GM12878 (cell line): ENCODE data around the gene C12orf43. TPM values are rescaled to one million over a fixed set of nuclear protein-coding genes. Genes with fewer than 3 reads are reported as not detected.
A peak's percentile ranks its signal among the peaks of the same experiment; 100 is the strongest.
"Not testable (repeated sequence)": the region's sequence is repeated elsewhere in the genome, so short reads cannot be mapped to it uniquely, and the experiment has no call there.

Experiments
- ATAC-seq: fragments of 200-7000 bp; cut with Tn5 transposase; 3 replicates; pipeline ENCODE4 v1.9.1; 2020; ENCODE audit warnings: mild to moderate bottlenecking, moderate library complexity
- BruUV-seq: library from RNA; stranded (reverse); fragments of 400-500 nt; replicated peaks from 2 replicates; lab custom pipeline; 2021; lab: Mats Ljungman, UMichigan
- CTCF ChIA-PET: fragments of 300-600 bp; sonication (Branson Sonifier 250); formaldehyde crosslinking; extraction: SDS; loops from one replicate; lab custom pipeline; 2021; ENCODE audit warnings: inconsistent platforms; lab: Yijun Ruan, JAX
- POLR2A ChIA-PET: fragments of 350-600 bp; formaldehyde crosslinking; extraction: SDS; loops from one replicate; lab custom pipeline; 2021; ENCODE audit warnings: inconsistent platforms; lab: Charles Lee
- RAD21 ChIA-PET: fragments of 300-600 bp; sonication (Branson Sonifier 250); formaldehyde crosslinking; loops from one replicate; lab custom pipeline; 2023; ENCODE audit warnings: antibody characterized with exemption; ENCODE audit not compliant: unreplicated experiment; lab: Charles Lee
- SMC1A ChIA-PET: fragments of 300-600 bp; sonication (Branson Sonifier 250); formaldehyde crosslinking; loops from one replicate; lab custom pipeline; 2023; ENCODE audit not compliant: unreplicated experiment, uncharacterized antibody; lab: Charles Lee
- DNase-seq: peaks from one replicate; pipeline ENCODE4 v3.0.0-alpha.2; 2011; ENCODE audit warnings: low read depth, low spot score
- FAIRE-seq: peaks from 3 replicates; lab custom pipeline; 2011; peaks lifted over from hg19 to GRCh38; lab: Jason Lieb, UNC
- H2AFZ ChIP-seq: 2 replicates; pipeline ENCODE4 v1.6.0; 2011; ENCODE audit warnings: low read depth, low read length, control low read depth; ENCODE audit not compliant: control insufficient read depth
- H3K27ac ChIP-seq: 2 replicates; pipeline ENCODE4 v1.5.1; 2011; ENCODE audit warnings: control low read depth; ENCODE audit not compliant: control insufficient read depth, insufficient read depth
- H3K27me3 ChIP-seq, 2 experiments: replicated peaks in 1 of 2; 2 replicates each; pipeline versions ENCODE4 v1.6.0 to v1.6.1; 2011; ENCODE audit warnings: low read length in 1 of 2; ENCODE audit not compliant: control insufficient read depth in 2 of 2, insufficient read depth in 2 of 2
- H3K36me3 ChIP-seq, 2 experiments: 2 replicates each; pipeline ENCODE4 v1.5.1; 2011; ENCODE audit warnings: low read length in 1 of 2; ENCODE audit not compliant: control insufficient read depth in 2 of 2, insufficient read depth in 2 of 2
- H3K4me1 ChIP-seq: 2 replicates; pipeline ENCODE4 v1.6.1; 2011; ENCODE audit warnings: mild to moderate bottlenecking, low read length, moderate library complexity, mixed read lengths; ENCODE audit not compliant: control insufficient read depth, insufficient read depth
- H3K4me2 ChIP-seq: 2 replicates; pipeline ENCODE4 v1.6.0; 2011; ENCODE audit warnings: control low read depth; ENCODE audit not compliant: control insufficient read depth, insufficient read depth
- H3K4me3 ChIP-seq: fragments of 200-600 bp; sonication (generic); 2 replicates; pipeline ENCODE4 v1.5.1; 2016
- H3K79me2 ChIP-seq: 2 replicates; pipeline ENCODE4 v1.6.0; 2011; ENCODE audit warnings: low read length; ENCODE audit not compliant: control insufficient read depth, insufficient read depth
- H3K9ac ChIP-seq: 2 replicates; pipeline ENCODE4 v1.8.0; 2011; ENCODE audit warnings: low read length, control low read depth, mixed read lengths; ENCODE audit not compliant: control insufficient read depth, insufficient read depth
- H3K9me3 ChIP-seq: replicated peaks from 3 replicates; pipeline ENCODE4 v1.5.1; 2011; ENCODE audit warnings: mild to moderate bottlenecking, low read length; ENCODE audit not compliant: control insufficient read depth, insufficient read depth
- H4K20me1 ChIP-seq: 2 replicates; pipeline ENCODE4 v1.6.0; 2011; ENCODE audit not compliant: control insufficient read depth, insufficient read depth
- HCFC1 ChIP-seq: fragments of 150-350 bp; IDR thresholded peaks from 2 replicates; pipeline ENCODE4 v1.6.1; 2014; ENCODE audit warnings: low read length
- HDAC6 ChIP-seq: fragments of 200-600 bp; sonication (generic); IDR thresholded peaks from one replicate; pipeline ENCODE4 v1.8.0; 2017; ENCODE audit warnings: antibody characterized with exemption; ENCODE audit not compliant: unreplicated experiment
- IRF4 ChIP-seq: IDR thresholded peaks from 2 replicates; pipeline ENCODE4 v1.6.1; 2011; ENCODE audit warnings: low read depth, low read length
- MEF2A ChIP-seq: IDR thresholded peaks from 2 replicates; pipeline ENCODE4 v1.6.1; 2011; ENCODE audit warnings: low read depth, mild to moderate bottlenecking, low read length, moderate library complexity; ENCODE audit not compliant: insufficient read depth
- POU2F2 ChIP-seq: IDR thresholded peaks from 3 replicates; pipeline ENCODE4 v1.6.1; 2011; ENCODE audit warnings: low read depth, mild to moderate bottlenecking, low read length, borderline replicate concordance
- RB1 ChIP-seq: fragments of 450-650 bp; formaldehyde crosslinking; IDR thresholded peaks from 2 replicates; pipeline ENCODE4 v1.6.1; 2017; ENCODE audit warnings: mild to moderate bottlenecking, borderline replicate concordance
- SIX5 ChIP-seq: IDR thresholded peaks from 2 replicates; pipeline ENCODE4 v1.6.1; 2011; ENCODE audit warnings: mild to moderate bottlenecking, low read depth, low read length, moderate library complexity; ENCODE audit not compliant: severe bottlenecking
- TARDBP ChIP-seq: IDR thresholded peaks from 2 replicates; pipeline ENCODE4 v1.6.1; 2016; ENCODE audit warnings: borderline replicate concordance
- ZNF274 ChIP-seq: IDR thresholded peaks from one replicate; pipeline ENCODE4 v1.8.0; 2011; ENCODE audit not compliant: insufficient read length, insufficient read depth
- ZNF622 ChIP-seq: fragments of 450-650 bp; IDR thresholded peaks from 2 replicates; pipeline ENCODE4 v1.6.1; 2017; ENCODE audit warnings: mild to moderate bottlenecking, inconsistent platforms
- WGBS: methylation state at CpG from one replicate; pipeline ENCODE4 v1.1.6; 2016; ENCODE audit warnings: low lambda C conversion rate; ENCODE audit not compliant: insufficient replicate concordance, insufficient coverage; ENCODE audit errors: missing lambda C conversion rate; 5-methylcytosine and 5-hydroxymethylcytosine counted together
- in situ Hi-C: fragments of 300-500 bp; cut with MboI; formaldehyde crosslinking; loops from 9 replicates; pipeline ENCODE4 v1.14.3; 2018; ENCODE audit warnings: mixed read lengths
- intact Hi-C: fragments of 100-400 bp; cut with micrococcal nuclease; formaldehyde crosslinking; loops from one replicate; pipeline ENCODE4 v1.14.2; 2022; ENCODE audit not compliant: unreplicated experiment
- polyA plus RNA-seq, 11 experiments: library from polyadenylated mRNA; depleted of rRNA in 4 of 11; unstranded in 6 of 11; stranded (reverse) in 5 of 11; fragments of >200 nt; fragmentation: Nextera tagmentation in 4 of 11; fragmentation: Illumina TruSeq in 1 of 11; extraction: Ambion mirVana in 4 of 11; extraction: Trizol in 1 of 11; gene quantifications; 1 replicate in 1 of 11; 2 replicates in 10 of 11; pipeline versions ENCODE4 v1.2.1 to v1.2.3, GENCODE V29; 2011 to 2016; ENCODE audit warnings: inconsistent platforms in 2 of 11, missing spikeins in 2 of 11, low read depth in 1 of 11
- total RNA-seq, 4 experiments: library from RNA; depleted of rRNA in 3 of 4; stranded (reverse); fragments of >200 nt in 3 of 4; fragmentation: Illumina TruSeq in 1 of 4; extraction: Trizol in 1 of 4; gene quantifications; 2 replicates each; pipeline versions ENCODE4 v1.2.1 to v1.2.3, GENCODE V29; 2013 to 2021
- TF ChIP-seq, protein P1 (sequence below): IDR thresholded peaks from 2 replicates; pipeline ENCODE4 v1.6.1; 2011; ENCODE audit warnings: low read depth, mild to moderate bottlenecking, low read length, moderate library complexity, borderline replicate concordance; ENCODE audit errors: extremely low read depth

The C12orf43 gene
- total and polyA plus RNA-seq, 10 of the 15 experiments (the other 5 are each of a cell fraction or from before 2014, with no cell fraction given), result 7.5 to 30.8 (median 21.3) TPM

DNA sequence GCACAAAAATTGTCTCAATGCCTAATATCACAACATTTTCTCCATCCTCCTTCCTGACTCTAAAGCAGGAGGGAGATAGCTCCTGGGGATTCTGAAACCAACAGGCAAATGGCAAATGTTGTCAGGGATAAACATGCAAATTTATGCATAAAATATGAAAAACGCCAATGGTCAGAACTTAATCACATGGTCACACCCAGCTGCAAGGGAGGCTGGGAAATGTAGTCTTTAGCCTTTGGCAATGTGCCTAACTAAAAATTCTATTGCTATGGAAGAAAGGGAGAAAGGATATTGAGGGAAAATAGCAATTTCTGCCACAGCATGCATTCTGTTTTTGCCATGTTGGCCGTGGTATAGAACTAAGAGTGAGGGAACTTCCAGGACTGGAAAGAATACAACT, 34.4 kb upstream of the C12orf43 start:
- CTCF ChIA-PET, result interaction anchor here (0.9 to 5.6 kb wide), 2 partner anchors 10 to 45 kb away, joined by 3 to 34 read pairs; no protein-coding TSS in a partner anchor
- 35% methylated on average over 2 of the region's 2 CpGs for WGBS
- Histone ChIP-seq H2AFZ (no peak overlapping the region), H3K9me3 (no peaks in the 10 kb centered on the region), H4K20me1 (no peaks in the 10 kb centered on the region), H3K4me3 (no peak overlapping the region), H3K27ac (no peak overlapping the region), H3K9ac (no peak overlapping the region), H3K79me2 (no peaks in the 10 kb centered on the region), H3K4me1 (no peaks in the 10 kb centered on the region), H3K4me2 (no peak overlapping the region), H3K36me3 (no peaks in the 10 kb centered on the region), H3K27me3 (no peaks in the 10 kb centered on the region)
- FAIRE-seq, result peak; percentile 7
- intact Hi-C loops, result no loop called here
- no peak for DNase-seq
- RAD21 ChIA-PET, result interaction anchor here (1.1 kb wide), 1 partner anchor 9 kb away, joined by 3 read pairs; no protein-coding TSS in a partner anchor
- in situ Hi-C loops, result no loop called here
- ATAC-seq, result no peak
- SMC1A ChIA-PET, result interaction anchor here (0.9 kb wide), 1 partner anchor 79 kb away, joined by 3 read pairs; no protein-coding TSS in a partner anchor
- TF ChIP-seq, protein P1, sequence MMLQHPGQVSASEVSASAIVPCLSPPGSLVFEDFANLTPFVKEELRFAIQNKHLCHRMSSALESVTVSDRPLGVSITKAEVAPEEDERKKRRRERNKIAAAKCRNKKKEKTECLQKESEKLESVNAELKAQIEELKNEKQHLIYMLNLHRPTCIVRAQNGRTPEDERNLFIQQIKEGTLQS, result peak; percentile 29; the same call in 1 of the 2 replicates
- TF ChIP-seq POU2F2, result peak; percentile 63; the same call in 1 of the 3 replicates
- peak; percentile 72 for TF ChIP-seq SIX5
- TF ChIP-seq HCFC1, result peak; percentile 67
- TF ChIP-seq MEF2A, result no peak
- POLR2A ChIA-PET, result interaction anchor here (1.6 kb wide), 1 partner anchor 16 kb away, joined by 3 read pairs; no protein-coding TSS in a partner anchor
- no TSS peak for BruUV-seq

DNA sequence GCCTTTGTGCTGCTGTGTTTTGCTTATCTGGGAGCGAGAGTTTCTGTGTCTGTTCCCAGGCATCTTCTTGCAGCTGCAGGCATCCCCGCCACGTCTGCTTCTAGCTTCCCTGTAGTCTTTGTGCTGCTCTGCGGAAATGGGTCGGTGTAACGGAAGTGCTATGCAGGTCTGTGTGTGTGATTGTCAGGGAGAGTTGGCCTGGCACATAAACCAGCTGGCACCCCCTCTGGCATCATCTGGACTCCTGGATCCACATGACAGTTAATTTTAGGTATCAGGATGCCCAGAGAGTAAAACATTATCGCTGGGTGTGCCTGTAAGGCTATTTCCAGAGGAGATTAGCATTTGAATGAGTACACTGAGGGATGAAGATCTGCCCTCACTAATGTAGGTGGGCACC, 32.2 kb upstream of the C12orf43 start:
- 70% methylated on average over 7 of the region's 7 CpGs for WGBS
- Histone ChIP-seq H3K4me3 (no peak overlapping the region), H3K79me2 (no peaks in the 10 kb centered on the region), H3K36me3 (no peaks in the 10 kb centered on the region), H3K9me3 (no peaks in the 10 kb centered on the region), H3K27me3 (no peaks in the 10 kb centered on the region), H2AFZ (no peak overlapping the region), H3K9ac (no peak overlapping the region), H3K4me2 (no peak overlapping the region), H3K27ac (no peak overlapping the region), H4K20me1 (no peaks in the 10 kb centered on the region), H3K4me1 (no peaks in the 10 kb centered on the region)
- no peak for TF ChIP-seq ZNF622
- TF ChIP-seq IRF4, result no peak
- no peak for TF ChIP-seq TARDBP
- no peak for TF ChIP-seq HDAC6
- TF ChIP-seq RB1, result no peak
- TF ChIP-seq ZNF274, result no peak
- BruUV-seq, result no TSS peak
- ChIA-PET CTCF (interaction anchor here (1.1 to 5.6 kb wide), 2 partner anchors 12 to 41 kb away, joined by 4 to 34 read pairs; no protein-coding TSS in a partner anchor), RAD21 (no interaction called here), SMC1A (interaction anchor here (1.4 kb wide), 1 partner anchor 11 kb away, joined by 6 read pairs; no protein-coding TSS in a partner anchor), POLR2A (no interaction called here)
- FAIRE-seq (no peak), DNase-seq (no peak), ATAC-seq (no peak)
- intact Hi-C loops, result no loop called here
- in situ Hi-C loops, result no loop called here

DNA sequence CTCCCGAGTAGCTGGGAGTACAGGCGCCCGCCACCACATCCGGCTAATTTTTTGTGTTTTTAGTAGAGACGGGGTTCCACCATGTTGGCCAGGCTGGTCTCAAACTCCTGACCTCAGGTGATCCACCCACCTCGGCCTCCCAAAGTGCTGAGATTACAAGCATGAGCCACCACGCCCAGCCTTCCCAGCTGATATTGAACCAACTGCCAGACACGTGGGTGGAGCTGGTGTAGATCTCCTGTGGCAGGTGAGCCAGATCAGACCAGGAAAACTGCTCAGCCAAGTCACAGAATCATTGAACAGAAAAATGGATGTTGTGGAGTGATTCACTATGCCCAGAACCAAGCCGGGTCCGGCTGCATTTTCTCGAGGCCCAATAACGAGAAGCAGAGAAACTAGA, 31.1 kb upstream of the C12orf43 start:
- POLR2A ChIA-PET, result not testable (repeated sequence)

More for the DNA sequence above, 31.1 kb upstream of the C12orf43 start:
- H3K9ac ChIP-seq, DNase-seq, H3K27ac ChIP-seq, H2AFZ ChIP-seq, H4K20me1 ChIP-seq, H3K4me3 ChIP-seq, in situ Hi-C loops, H3K27me3 ChIP-seq, FAIRE-seq, BruUV-seq, intact Hi-C loops, H3K9me3 ChIP-seq, H3K4me1 ChIP-seq, H3K36me3 ChIP-seq, H3K79me2 ChIP-seq, H3K4me2 ChIP-seq, ATAC-seq: not testable (repeated sequence)
- ChIA-PET RAD21 (interaction anchor here (1.3 kb wide), 1 partner anchor 13 kb away, joined by 3 read pairs; no protein-coding TSS in a partner anchor), SMC1A (interaction anchor here (1.8 kb wide), 1 partner anchor 13 kb away, joined by 5 read pairs; no protein-coding TSS in a partner anchor), CTCF (interaction anchor here (5.6 kb wide), 1 partner anchor 13 kb away, joined by 34 read pairs; no protein-coding TSS in a partner anchor)
- 85% methylated on average over 12 of the region's 12 CpGs for WGBS
